Heart left ventricle (tissue), 13 donors: ENCODE measurements around the gene SHC3.

Experiments used
- CTCF ChIP-seq, 12 donors: fragments of 200-600 bp; sonication (generic) in 4 of 12; IDR thresholded peaks; one replicate each; pipeline versions ENCODE4 v1.5.0 to v1.8.0; 2018 to 2022; ENCODE audit warnings: antibody characterized with exemption in 12 of 12, mild to moderate bottlenecking in 5 of 12
- POLR2A ChIP-seq, 2 donors: fragments of 450-650 bp; IDR thresholded peaks; one replicate each; pipeline ENCODE4 v1.6.1; 2017; ENCODE audit warnings: antibody characterized with exemption in 2 of 2, mild to moderate bottlenecking in 2 of 2, moderate library complexity in 2 of 2
- donor health status: ischemic (EF 13 %, LVEDD 7.1; RV severe dilation, severe dysfunction).
- donor health status: DM: no; HTN: yes; CAD: no.
- donor health status: DM: no; HTN: no; CAD: no.
- donor health status: ischemic (EF 25% LVEDD 6.9; RV normal size, moderate dysfunction).
- donor health status: ischemic (EF 25% LVEDD 5.7; RV mildly dilated, moderate dysfunction).
- donor health status: ischemic (EF 35%, LVEDD 5.7; RV mildly dilated, moderate dysfunction).
- donor health status: nonischemic (EF 11% LVEDD 7.7; RV severe dilation, severe dysfunction).
- donor health status: DM: yes; HTN: yes; CAD: no.
- donor health status: PGD.
- donor health status: ischemic (EF 29% LVEDD 5.4; RV normal size, mild dysfunction).
- donor health status: nonischemic (EF 23%, LVEDD 6.1; RV moderate dilation, normal function).

- TF ChIP-seq CTCF (IDR thresholded peaks at IDR 0.05) (no peak), POLR2A (IDR thresholded peaks at IDR 0.05) (no peak)
These were observed 4.3 kb downstream of the SHC3 start for GRCh38 chr9:89174291-89174690.
